Lung (tissue), 12 donors: ENCODE measurements around the gene EVI5L. TPM values are rescaled to one million over a fixed set of nuclear protein-coding genes. Genes with fewer than 3 reads are reported as not detected.
"Not testable (repeated sequence)": the region's sequence is repeated elsewhere in the genome, so short reads cannot be mapped to it uniquely, and the experiment has no call there.

Experiments
- ATAC-seq: fragments of 200-7000 bp; cut with Tn5 transposase; one replicate; pipeline ENCODE4 v1.9.1; 2020; ENCODE audit warnings: moderate number of reproducible peaks; ENCODE audit not compliant: insufficient read depth, low FRiP score
- DNase-seq, 3 donors: peaks; one replicate each; pipeline ENCODE4 v3.0.0-alpha.2; 2013 to 2017
- H3K27ac ChIP-seq, 2 donors: one replicate each; pipeline ENCODE4 v1.5.1; 2013; ENCODE audit warnings: mild to moderate bottlenecking in 2 of 2, moderate library complexity in 2 of 2, control low read depth in 1 of 2, inconsistent platforms in 1 of 2, low read depth in 1 of 2, low read length in 1 of 2
- H3K27me3 ChIP-seq, 3 donors: one replicate each; pipeline ENCODE4 v1.5.1; 2013; ENCODE audit warnings: low read length in 2 of 3; ENCODE audit not compliant: control insufficient read depth in 3 of 3, insufficient read depth in 3 of 3
- H3K36me3 ChIP-seq, 4 donors: one replicate each; pipeline ENCODE4 v1.5.1; 2013; ENCODE audit warnings: low read length in 4 of 4, mild to moderate bottlenecking in 1 of 4, moderate library complexity in 1 of 4; ENCODE audit not compliant: control insufficient read depth in 4 of 4, insufficient read depth in 4 of 4
- H3K4me1 ChIP-seq, 5 donors: one replicate each; pipeline ENCODE4 v1.5.1; 2013; ENCODE audit warnings: low read length in 5 of 5, mild to moderate bottlenecking in 2 of 5, moderate library complexity in 1 of 5; ENCODE audit not compliant: control insufficient read depth in 5 of 5, insufficient read depth in 5 of 5
- H3K4me3 ChIP-seq: one replicate; pipeline ENCODE4 v1.5.1; 2013; ENCODE audit warnings: mild to moderate bottlenecking, control low read depth, moderate library complexity
- H3K9ac ChIP-seq, 2 donors: one replicate each; pipeline ENCODE4 v1.5.1; 2013; ENCODE audit warnings: low read length in 2 of 2, control low read depth in 1 of 2; ENCODE audit not compliant: insufficient read depth in 1 of 2
- H3K9me3 ChIP-seq, 4 donors: one replicate each; pipeline ENCODE4 v1.5.1; 2013; ENCODE audit warnings: low read length in 3 of 4, mild to moderate bottlenecking in 1 of 4, moderate library complexity in 1 of 4; ENCODE audit not compliant: control insufficient read depth in 4 of 4, insufficient read depth in 3 of 4
- WGBS, 2 donors: extraction: QIAGEN DNeasy Blood & Tissue Kit; methylation state at CpG; one replicate each; pipeline ENCODE4 v1.1.7; 2013; 5-methylcytosine and 5-hydroxymethylcytosine counted together
- polyA plus RNA-seq, 2 donors: library from polyadenylated mRNA; stranded (reverse); fragments of 200-250 nt; gene quantifications; one replicate each; pipeline ENCODE4 v1.2.1, GENCODE V29; 2013
- total RNA-seq, 2 donors: library from RNA; depleted of rRNA in 1 of 2; stranded (reverse); fragments of >200 nt in 1 of 2; gene quantifications; one replicate each; pipeline ENCODE4 v1.2.1, GENCODE V29; 2014 to 2021
- TF ChIP-seq, protein P1 (sequence below): IDR thresholded peaks from 2 replicates; pipeline ENCODE4 v1.5.1; 2012; ENCODE audit warnings: mild to moderate bottlenecking; ENCODE audit errors: control extremely low read depth, extremely low read depth
- donor health status: control.
- donor health status: control.
- donor health status: Bipolar disorder and iron deficiency.
- donor health status: healthy.
- donor health status: DM: yes; HTN: yes; CAD: no.

EVI5L gene
- total and polyA plus RNA-seq, 4 donors, result 10.7 to 18.6 (median 12.6) TPM

DNA sequence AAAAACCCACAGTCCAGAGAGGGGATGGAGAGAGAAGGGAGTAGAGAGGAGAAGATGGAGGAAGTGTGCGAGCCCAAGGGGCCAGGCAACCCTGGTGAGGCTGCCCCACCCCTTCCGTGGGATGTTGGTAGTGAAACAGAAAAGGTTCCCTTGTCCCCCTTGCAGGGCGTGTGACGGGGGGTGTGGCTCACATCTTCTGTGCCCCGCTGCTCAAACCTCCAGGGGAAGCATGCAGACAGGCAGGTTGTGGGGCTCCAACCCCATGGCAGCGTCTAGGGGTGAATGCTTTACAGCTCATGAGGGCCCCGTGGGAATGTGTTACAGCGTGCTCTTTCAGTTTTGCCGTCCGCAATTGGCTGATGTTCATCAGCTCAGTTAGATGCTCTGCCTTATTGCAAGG is 14.7 kb upstream of the EVI5L start:
- Histone ChIP-seq H3K36me3 (no peaks in the 10 kb centered on the region), H3K9me3 (peaks cover 0 to 9% (median 7%) of the 10 kb centered on the region in 4 donors), H3K27me3 (no peaks in the 10 kb centered on the region), H3K27ac (no peak overlapping the region), H3K9ac (no peak overlapping the region), H3K4me3 (no peak overlapping the region), H3K4me1 (no peaks in the 10 kb centered on the region)
- TF ChIP-seq, protein P1, sequence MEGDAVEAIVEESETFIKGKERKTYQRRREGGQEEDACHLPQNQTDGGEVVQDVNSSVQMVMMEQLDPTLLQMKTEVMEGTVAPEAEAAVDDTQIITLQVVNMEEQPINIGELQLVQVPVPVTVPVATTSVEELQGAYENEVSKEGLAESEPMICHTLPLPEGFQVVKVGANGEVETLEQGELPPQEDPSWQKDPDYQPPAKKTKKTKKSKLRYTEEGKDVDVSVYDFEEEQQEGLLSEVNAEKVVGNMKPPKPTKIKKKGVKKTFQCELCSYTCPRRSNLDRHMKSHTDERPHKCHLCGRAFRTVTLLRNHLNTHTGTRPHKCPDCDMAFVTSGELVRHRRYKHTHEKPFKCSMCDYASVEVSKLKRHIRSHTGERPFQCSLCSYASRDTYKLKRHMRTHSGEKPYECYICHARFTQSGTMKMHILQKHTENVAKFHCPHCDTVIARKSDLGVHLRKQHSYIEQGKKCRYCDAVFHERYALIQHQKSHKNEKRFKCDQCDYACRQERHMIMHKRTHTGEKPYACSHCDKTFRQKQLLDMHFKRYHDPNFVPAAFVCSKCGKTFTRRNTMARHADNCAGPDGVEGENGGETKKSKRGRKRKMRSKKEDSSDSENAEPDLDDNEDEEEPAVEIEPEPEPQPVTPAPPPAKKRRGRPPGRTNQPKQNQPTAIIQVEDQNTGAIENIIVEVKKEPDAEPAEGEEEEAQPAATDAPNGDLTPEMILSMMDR, result no peak
- DNase-seq (no peak), ATAC-seq (no peak)
- 36 to 47% methylated on average over 10 of the region's 10 CpGs for WGBS, 2 donors

DNA sequence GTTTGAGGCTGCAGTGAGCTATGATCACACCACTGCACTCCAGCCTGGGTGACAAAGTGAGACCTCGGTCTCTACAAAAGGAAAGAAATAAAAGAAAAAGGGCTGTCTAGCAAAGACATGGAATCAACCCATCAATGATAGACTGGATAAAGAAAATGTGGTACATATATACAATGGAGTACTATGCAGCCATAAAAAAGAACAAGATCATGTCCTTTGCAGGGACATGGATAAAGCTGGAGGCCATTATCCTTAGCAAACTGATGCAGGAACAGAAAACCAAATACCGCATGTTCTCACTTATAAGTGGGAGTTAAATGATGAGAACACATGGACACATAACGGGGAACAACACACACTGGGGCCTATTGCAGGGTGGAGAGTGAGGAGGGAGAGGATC is 14.0 kb upstream of the EVI5L start:
- H3K27me3 ChIP-seq, H3K9me3 ChIP-seq, ATAC-seq, H3K4me3 ChIP-seq, DNase-seq, H3K9ac ChIP-seq, H3K36me3 ChIP-seq, H3K4me1 ChIP-seq, H3K27ac ChIP-seq: not testable (repeated sequence)
- WGBS, 2 donors, result 95 to 98% methylated on average over 3 of the region's 3 CpGs

DNA sequence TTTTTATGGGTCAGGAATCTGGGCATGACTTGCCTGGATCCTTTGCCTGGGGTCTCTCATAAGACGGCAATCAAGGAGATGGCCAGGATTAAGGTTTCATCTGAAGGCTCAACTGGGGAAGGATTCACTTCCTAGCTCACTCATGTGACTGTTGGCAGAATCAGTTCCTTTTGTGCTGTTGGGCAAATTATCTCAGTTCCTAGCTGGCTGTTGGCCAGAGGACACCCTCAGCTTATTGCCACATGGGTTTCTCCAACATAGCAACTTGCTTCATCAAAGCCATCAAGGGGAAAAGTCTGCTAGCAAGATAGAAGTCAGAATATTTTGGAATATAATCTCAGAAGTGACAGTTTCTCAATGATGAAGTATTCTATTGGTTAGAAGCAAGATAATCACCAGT is 12.2 kb upstream of the EVI5L start:
- no peak overlapping the region for H3K9ac ChIP-seq
- no peak overlapping the region for H3K4me3 ChIP-seq
- ATAC-seq (no peak), DNase-seq (no peak)
- no peaks in the 10 kb centered on the region for H3K36me3 ChIP-seq
- peaks cover 0 to 9% (median 3%) of the 10 kb centered on the region in 4 donors for H3K9me3 ChIP-seq
- TF ChIP-seq, protein P1, result no peak
- no peaks in the 10 kb centered on the region for H3K4me1 ChIP-seq
- H3K27me3 ChIP-seq, result peaks cover 0 to 4% (median 0%) of the 10 kb centered on the region in 3 donors
- 87 to 94% methylated on average over 1 of the region's 1 CpG for WGBS, 2 donors
- H3K27ac ChIP-seq, result no peak overlapping the region

DNA sequence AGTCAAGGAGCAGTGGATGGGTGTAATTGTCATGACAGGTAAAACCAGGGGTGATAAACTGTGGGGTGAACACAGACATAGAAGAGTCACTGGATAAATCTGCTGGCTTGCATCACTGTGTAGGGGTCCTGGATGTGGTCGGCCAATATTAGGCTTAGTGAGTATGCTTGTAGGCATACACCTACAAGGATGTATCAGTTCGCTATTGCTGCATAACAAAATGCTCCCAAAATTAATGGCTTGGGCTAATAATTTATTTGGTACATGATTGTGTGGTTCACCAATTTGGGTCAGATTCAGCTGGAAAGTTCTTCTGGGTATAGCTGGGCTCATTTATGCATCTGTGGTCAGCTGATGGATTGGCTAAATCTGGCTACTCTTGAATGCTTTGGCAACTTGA is 11.2 kb upstream of the EVI5L start:
- TF ChIP-seq, protein P1, result no peak
- no peak for DNase-seq

More for the DNA sequence above, 11.2 kb upstream of the EVI5L start:
- no peak overlapping the region for H3K4me3 ChIP-seq
- ATAC-seq, result no peak
- peaks cover 0 to 4% (median 0%) of the 10 kb centered on the region in 3 donors for H3K27me3 ChIP-seq
- peaks cover 0 to 9% (median 3%) of the 10 kb centered on the region in 4 donors for H3K9me3 ChIP-seq
- H3K27ac ChIP-seq, result no peak overlapping the region
- H3K9ac ChIP-seq, result no peak overlapping the region
- H3K36me3 ChIP-seq, result no peaks in the 10 kb centered on the region
- 46 to 85% methylated on average over 2 of the region's 2 CpGs for WGBS, 2 donors
- no peaks in the 10 kb centered on the region for H3K4me1 ChIP-seq
